ENCODE results near the gene OR52B6.

The OR52B6 gene

DNA sequence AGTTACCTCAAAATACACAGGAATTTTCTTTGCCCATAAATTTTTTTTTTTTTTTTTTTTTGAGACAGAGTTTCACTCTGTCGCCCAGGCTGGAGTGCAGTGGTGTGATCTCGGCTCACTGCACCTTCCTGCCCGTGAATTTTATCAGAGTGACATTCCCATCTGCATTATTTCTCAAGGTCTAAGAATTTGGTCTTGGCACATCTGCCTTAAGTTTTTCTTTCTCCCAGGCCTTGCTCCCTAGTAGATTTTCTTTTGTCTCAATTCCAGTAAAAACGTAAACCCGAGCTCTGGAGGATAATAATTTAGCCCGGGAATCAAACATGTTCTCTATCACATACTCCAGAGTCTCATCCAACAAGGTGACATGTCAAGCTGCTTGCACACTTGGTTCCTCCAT, 28.1 kb downstream of the OR52B6 start:
- no peaks in the 10 kb centered on the region for H3F3A ChIP-seq (ENCODE audit: insufficient read depth, low read length)
- no peaks in the 10 kb centered on the region for H3K27me3 ChIP-seq (ENCODE audit: insufficient read depth, low read length)
- H3K27ac ChIP-seq (ENCODE audit: low read depth, low read length, poor library complexity, severe bottlenecking): no peak overlapping the region
- no peak overlapping the region for H3K4me3 ChIP-seq (ENCODE audit: low read depth, low read length, poor library complexity, severe bottlenecking)
- H3K79me2 ChIP-seq (ENCODE audit: insufficient read depth, low read length): no peaks in the 10 kb centered on the region
- H3K4me1 ChIP-seq (ENCODE audit: insufficient read depth, low read length, severe bottlenecking): no peaks in the 10 kb centered on the region
- no peak overlapping the region for H2AFZ ChIP-seq (ENCODE audit: low read length)
- H3K9me3 ChIP-seq (ENCODE audit: low read length): no peaks in the 10 kb centered on the region
- H3K36me3 ChIP-seq (ENCODE audit: insufficient read depth, low read length): no peaks in the 10 kb centered on the region
- no peak overlapping the region for H3K9ac ChIP-seq (ENCODE audit: low read length)
- TF ChIP-seq, protein P1, sequence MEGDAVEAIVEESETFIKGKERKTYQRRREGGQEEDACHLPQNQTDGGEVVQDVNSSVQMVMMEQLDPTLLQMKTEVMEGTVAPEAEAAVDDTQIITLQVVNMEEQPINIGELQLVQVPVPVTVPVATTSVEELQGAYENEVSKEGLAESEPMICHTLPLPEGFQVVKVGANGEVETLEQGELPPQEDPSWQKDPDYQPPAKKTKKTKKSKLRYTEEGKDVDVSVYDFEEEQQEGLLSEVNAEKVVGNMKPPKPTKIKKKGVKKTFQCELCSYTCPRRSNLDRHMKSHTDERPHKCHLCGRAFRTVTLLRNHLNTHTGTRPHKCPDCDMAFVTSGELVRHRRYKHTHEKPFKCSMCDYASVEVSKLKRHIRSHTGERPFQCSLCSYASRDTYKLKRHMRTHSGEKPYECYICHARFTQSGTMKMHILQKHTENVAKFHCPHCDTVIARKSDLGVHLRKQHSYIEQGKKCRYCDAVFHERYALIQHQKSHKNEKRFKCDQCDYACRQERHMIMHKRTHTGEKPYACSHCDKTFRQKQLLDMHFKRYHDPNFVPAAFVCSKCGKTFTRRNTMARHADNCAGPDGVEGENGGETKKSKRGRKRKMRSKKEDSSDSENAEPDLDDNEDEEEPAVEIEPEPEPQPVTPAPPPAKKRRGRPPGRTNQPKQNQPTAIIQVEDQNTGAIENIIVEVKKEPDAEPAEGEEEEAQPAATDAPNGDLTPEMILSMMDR (IDR thresholded peaks at IDR 0.05; ENCODE audit: low read length): no peak
- no peaks in the 10 kb centered on the region for H4K20me1 ChIP-seq (ENCODE audit: insufficient read depth, low read length)
- H3K9me2 ChIP-seq (ENCODE audit: low read depth, low read length): no peaks in the 10 kb centered on the region
- no peak overlapping the region for H3K4me2 ChIP-seq (ENCODE audit: low read length)

DNA sequence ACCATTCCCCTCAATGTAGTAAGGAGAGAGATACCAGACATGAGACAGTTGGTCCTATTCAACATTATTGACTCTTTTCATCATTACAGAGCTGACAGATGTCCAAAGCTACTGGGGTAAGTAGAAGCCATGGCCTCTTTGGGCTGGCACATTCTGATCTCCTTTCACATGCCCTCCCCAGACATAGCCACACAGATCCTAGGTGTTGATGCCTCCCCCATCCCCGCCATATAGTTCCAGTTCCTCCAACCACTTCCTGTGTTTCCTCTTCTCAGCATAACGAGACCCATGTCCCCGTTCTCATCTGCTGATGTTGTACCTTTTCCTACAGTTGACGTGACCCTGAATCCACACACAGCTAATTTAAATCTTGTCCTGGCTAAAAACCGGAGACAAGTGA, 29.8 kb downstream of the OR52B6 start:
- Histone ChIP-seq H3K9me3 (ENCODE audit: low read length) (no peaks in the 10 kb centered on the region), H3K9ac (ENCODE audit: low read length) (no peak overlapping the region), H3K36me3 (ENCODE audit: insufficient read depth, low read length) (no peaks in the 10 kb centered on the region), H3K27me3 (ENCODE audit: insufficient read depth, low read length) (no peaks in the 10 kb centered on the region), H3K4me3 (ENCODE audit: low read depth, low read length, poor library complexity, severe bottlenecking) (no peak overlapping the region), H2AFZ (ENCODE audit: low read length) (no peak overlapping the region), H3K9me2 (ENCODE audit: low read depth, low read length) (no peaks in the 10 kb centered on the region), H4K20me1 (ENCODE audit: insufficient read depth, low read length) (no peaks in the 10 kb centered on the region), H3F3A (ENCODE audit: insufficient read depth, low read length) (no peaks in the 10 kb centered on the region), H3K27ac (ENCODE audit: low read depth, low read length, poor library complexity, severe bottlenecking) (no peak overlapping the region), H3K4me2 (ENCODE audit: low read length) (no peak overlapping the region), H3K4me1 (ENCODE audit: insufficient read depth, low read length, severe bottlenecking) (no peaks in the 10 kb centered on the region), H3K79me2 (ENCODE audit: insufficient read depth, low read length) (no peaks in the 10 kb centered on the region)
- TF ChIP-seq EZH2 (IDR thresholded peaks at IDR 0.05; ENCODE audit: borderline replicate concordance, low read length): no peak
- TF ChIP-seq, protein P1 (IDR thresholded peaks at IDR 0.05; ENCODE audit: low read length): no peak

DNA sequence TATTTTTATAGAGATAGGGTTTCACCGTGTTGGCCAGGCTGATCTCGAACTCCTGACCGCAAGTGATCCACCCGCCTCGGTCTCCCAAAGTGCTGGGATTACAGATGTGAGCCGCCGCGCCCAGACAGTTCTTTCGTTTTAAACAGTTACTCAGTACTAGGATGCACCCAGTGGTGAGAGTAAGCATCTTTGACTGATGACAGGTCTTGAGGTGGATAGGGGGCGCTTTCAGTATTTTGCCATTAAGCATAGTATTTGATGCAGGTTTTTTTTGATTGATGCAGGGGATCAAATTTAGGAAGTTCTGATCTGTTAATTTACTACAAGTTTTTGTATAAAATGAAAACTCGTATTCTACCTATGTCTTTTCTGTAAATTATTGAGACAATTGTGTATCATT, 30.9 kb downstream of the OR52B6 start:
- Histone ChIP-seq H3K79me2 (ENCODE audit: insufficient read depth, low read length) (no peaks in the 10 kb centered on the region), H3F3A (ENCODE audit: insufficient read depth, low read length) (no peaks in the 10 kb centered on the region), H3K4me1 (ENCODE audit: insufficient read depth, low read length, severe bottlenecking) (no peaks in the 10 kb centered on the region), H3K9me3 (ENCODE audit: low read length) (no peaks in the 10 kb centered on the region), H3K27ac (ENCODE audit: low read depth, low read length, poor library complexity, severe bottlenecking) (no peak overlapping the region), H3K4me2 (ENCODE audit: low read length) (peak overlapping the region; percentile 55), H3K4me3 (ENCODE audit: low read depth, low read length, poor library complexity, severe bottlenecking) (peak overlapping the region; percentile 25), H3K27me3 (ENCODE audit: insufficient read depth, low read length) (no peaks in the 10 kb centered on the region), H3K9ac (ENCODE audit: low read length) (no peak overlapping the region), H2AFZ (ENCODE audit: low read length) (no peak overlapping the region), H3K36me3 (ENCODE audit: insufficient read depth, low read length) (no peaks in the 10 kb centered on the region), H3K9me2 (ENCODE audit: low read depth, low read length) (no peaks in the 10 kb centered on the region), H4K20me1 (ENCODE audit: insufficient read depth, low read length) (no peaks in the 10 kb centered on the region)
- TF ChIP-seq EZH2 (IDR thresholded peaks at IDR 0.05; ENCODE audit: borderline replicate concordance, low read length): no peak
- TF ChIP-seq, protein P1 (IDR thresholded peaks at IDR 0.05; ENCODE audit: low read length): peak; percentile 71

All from OCI-LY1 (cell line).